A673 (cell line): ENCODE data around the gene OR4F6. TPM values are rescaled to one million over a fixed set of nuclear protein-coding genes. Genes with fewer than 3 reads are reported as not detected.
"Not testable (repeated sequence)": the region's sequence is repeated elsewhere in the genome, so short reads cannot be mapped to it uniquely, and the experiment has no call there.

ENCODE experiments used
- Bru-seq: library from RNA; stranded (reverse); fragments of 400-500 nt; gene quantifications from one replicate; lab custom pipeline; 2021; lab: Mats Ljungman, UMichigan
- BruChase-seq, 2 experiments: library from RNA; stranded (reverse); fragments of 400-500 nt; gene quantifications; one replicate each; lab custom pipeline; 2021; lab: Mats Ljungman, UMichigan
- BruUV-seq: library from RNA; stranded (reverse); fragments of 400-500 nt; replicated peaks from 2 replicates; lab custom pipeline; 2021; lab: Mats Ljungman, UMichigan
- CTCF ChIA-PET: fragments of 300-600 bp; sonication (Branson Sonifier 250); formaldehyde crosslinking; loops from one replicate; lab custom pipeline; 2022; ENCODE audit warnings: antibody characterized with exemption; lab: Charles Lee
- POLR2A ChIA-PET: fragments of 300-600 bp; sonication (Branson Sonifier 250); formaldehyde crosslinking; loops from one replicate; lab custom pipeline; 2022; ENCODE audit warnings: antibody characterized with exemption; ENCODE audit not compliant: low non-redundant PET; lab: Charles Lee
- DNase-seq: peaks from one replicate; pipeline ENCODE4 v3.0.0-alpha.2; 2015; ENCODE audit warnings: low spot score
- H3K27ac ChIP-seq: fragments of 200-600 bp; sonication (generic); 2 replicates; pipeline ENCODE4 v1.5.1; 2016; ENCODE audit warnings: mixed run types, low read depth, mild to moderate bottlenecking, mixed read lengths, antibody characterized with exemption, low read length; ENCODE audit not compliant: poor library complexity, severe bottlenecking
- H3K27me3 ChIP-seq: fragments of 200-600 bp; sonication (generic); replicated peaks from 2 replicates; pipeline ENCODE4 v1.6.1; 2017; ENCODE audit warnings: mixed run types, low read depth, mild to moderate bottlenecking, mixed read lengths, antibody characterized with exemption, low read length; ENCODE audit not compliant: insufficient read depth, poor library complexity
- H3K36me3 ChIP-seq: fragments of 200-600 bp; sonication (generic); 2 replicates; pipeline ENCODE4 v1.6.1; 2016; ENCODE audit warnings: mixed run types, mild to moderate bottlenecking, mixed read lengths, antibody characterized with exemption, low read length; ENCODE audit not compliant: insufficient read depth, poor library complexity, severe bottlenecking
- H3K4me1 ChIP-seq: fragments of 200-600 bp; sonication (generic); 2 replicates; pipeline ENCODE4 v1.6.1; 2017; ENCODE audit warnings: mixed run types, mild to moderate bottlenecking, mixed read lengths, antibody characterized with exemption, low read length; ENCODE audit not compliant: insufficient read depth, poor library complexity, severe bottlenecking
- H3K4me3 ChIP-seq: fragments of 200-600 bp; sonication (generic); 2 replicates; pipeline ENCODE4 v1.5.1; 2016; ENCODE audit warnings: low read depth, mixed run types, mild to moderate bottlenecking, mixed read lengths, low read length; ENCODE audit not compliant: poor library complexity, severe bottlenecking
- H3K9me3 ChIP-seq: fragments of 200-600 bp; sonication (generic); 2 replicates; pipeline ENCODE4 v1.6.1; 2016; ENCODE audit warnings: mixed run types, low read depth, mild to moderate bottlenecking, mixed read lengths, antibody characterized with exemption, low read length; ENCODE audit not compliant: poor library complexity, severe bottlenecking
- EZH2 ChIP-seq: fragments of 200-600 bp; sonication (generic); IDR thresholded peaks from 2 replicates; pipeline ENCODE4 v1.6.1; 2017; ENCODE audit warnings: borderline replicate concordance, low read depth, mild to moderate bottlenecking, mixed read lengths, antibody characterized with exemption, low read length; ENCODE audit not compliant: poor library complexity, severe bottlenecking
- intact Hi-C: fragments of 100-400 bp; cut with micrococcal nuclease; formaldehyde crosslinking; loops from one replicate; pipeline ENCODE4 v1.10.0; 2022; ENCODE audit not compliant: unreplicated experiment
- long read RNA-seq: library from polyadenylated mRNA; stranded (forward); transcript quantifications from one replicate; pipeline ENCODE4 v2.0.0, GENCODE V29; 2022
- total RNA-seq: library from RNA; stranded (reverse); gene quantifications from 2 replicates; pipeline ENCODE4 v1.2.3, GENCODE V29; 2021
- TF ChIP-seq, protein P1 (sequence below): fragments of 300-800, 200-600 bp; sonication (generic); conservative IDR thresholded peaks from 2 replicates; pipeline ENCODE4 v1.5.1; 2017; ENCODE audit warnings: low read depth, mild to moderate bottlenecking, antibody characterized with exemption, low read length, moderate library complexity, mixed read lengths

Gene OR4F6, protein sequence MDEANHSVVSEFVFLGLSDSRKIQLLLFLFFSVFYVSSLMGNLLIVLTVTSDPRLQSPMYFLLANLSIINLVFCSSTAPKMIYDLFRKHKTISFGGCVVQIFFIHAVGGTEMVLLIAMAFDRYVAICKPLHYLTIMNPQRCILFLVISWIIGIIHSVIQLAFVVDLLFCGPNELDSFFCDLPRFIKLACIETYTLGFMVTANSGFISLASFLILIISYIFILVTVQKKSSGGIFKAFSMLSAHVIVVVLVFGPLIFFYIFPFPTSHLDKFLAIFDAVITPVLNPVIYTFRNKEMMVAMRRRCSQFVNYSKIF
- not detected in 2 replicates for total RNA-seq
- not detected for Bru-seq, nascent RNA
- not detected for BruChase-seq, experiment 1, labeled RNA remaining after a 2-hour chase
- BruChase-seq, experiment 2, labeled RNA remaining after a 6-hour chase = not detected
- long read RNA-seq = 0 reads

DNA sequence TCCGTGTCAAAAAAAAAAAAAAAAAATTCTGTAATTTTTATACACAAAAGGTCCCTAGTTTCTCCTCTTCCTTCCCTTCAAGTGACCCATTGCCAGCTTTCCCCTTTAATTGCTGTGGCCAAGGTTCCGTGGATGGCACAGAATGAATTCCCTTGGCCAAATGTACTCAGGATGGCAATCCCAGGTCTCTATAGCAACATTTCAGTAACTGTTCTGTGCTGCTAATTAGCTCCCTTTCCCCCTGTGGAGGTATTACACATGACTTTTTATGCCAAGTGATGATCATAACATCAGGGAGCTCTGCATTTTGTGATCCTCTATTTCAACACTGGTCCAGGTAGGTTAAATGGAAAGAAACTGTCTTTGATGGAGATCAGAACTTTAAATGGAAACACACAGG lies at the start of gene OR4F6:
Gene OR4F6 (plus strand): TSS at position 301 of the 400 bp plus-strand sequence. CDS start 2,211 bp downstream, outside the sequence.
- CTCF ChIA-PET = no interaction called here
- H3K36me3 ChIP-seq = no peaks in the 10 kb centered on the region
- intact Hi-C loops = no loop called here

DNA sequence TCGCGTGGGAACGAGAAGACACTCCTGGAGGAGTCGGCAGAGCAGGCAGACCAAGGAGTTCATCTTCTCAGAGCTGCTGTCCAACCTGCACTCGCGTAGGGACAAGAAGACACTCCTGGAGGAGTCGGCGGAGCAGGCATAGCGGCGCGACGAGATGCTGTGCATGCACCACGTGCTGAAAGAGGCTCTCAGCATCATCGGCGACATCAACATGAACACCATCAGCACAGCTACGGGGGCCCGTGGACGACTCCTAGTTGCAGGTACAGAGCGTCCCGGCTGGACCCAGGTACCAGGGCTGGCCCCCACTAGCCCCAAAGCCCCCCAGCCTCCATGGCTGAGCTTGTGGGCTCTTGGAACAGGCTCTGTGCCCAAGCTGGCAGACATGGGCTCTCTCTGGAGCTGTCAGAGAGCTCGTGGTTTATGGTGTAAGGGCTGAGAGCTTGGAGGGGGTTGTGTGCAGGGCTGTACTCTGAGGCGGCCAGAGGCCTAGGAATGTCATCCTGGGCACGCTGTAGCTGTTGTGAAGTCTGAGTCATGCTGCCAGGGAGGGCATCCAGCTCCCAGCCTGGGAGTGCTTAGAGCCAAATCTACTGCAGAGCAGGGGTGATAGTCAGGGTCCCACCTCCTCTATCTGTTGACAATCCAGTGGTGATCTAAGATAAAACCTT lies 38.5 kb upstream of the OR4F6 start:
- H3K36me3 ChIP-seq, CTCF ChIA-PET, H3K9me3 ChIP-seq, POLR2A ChIA-PET, intact Hi-C loops, H3K27ac ChIP-seq, H3K4me3 ChIP-seq, DNase-seq, H3K27me3 ChIP-seq, BruUV-seq, H3K4me1 ChIP-seq: not testable (repeated sequence)

More for the DNA sequence above, at the start of gene OR4F6:
- TF ChIP-seq, protein P1, sequence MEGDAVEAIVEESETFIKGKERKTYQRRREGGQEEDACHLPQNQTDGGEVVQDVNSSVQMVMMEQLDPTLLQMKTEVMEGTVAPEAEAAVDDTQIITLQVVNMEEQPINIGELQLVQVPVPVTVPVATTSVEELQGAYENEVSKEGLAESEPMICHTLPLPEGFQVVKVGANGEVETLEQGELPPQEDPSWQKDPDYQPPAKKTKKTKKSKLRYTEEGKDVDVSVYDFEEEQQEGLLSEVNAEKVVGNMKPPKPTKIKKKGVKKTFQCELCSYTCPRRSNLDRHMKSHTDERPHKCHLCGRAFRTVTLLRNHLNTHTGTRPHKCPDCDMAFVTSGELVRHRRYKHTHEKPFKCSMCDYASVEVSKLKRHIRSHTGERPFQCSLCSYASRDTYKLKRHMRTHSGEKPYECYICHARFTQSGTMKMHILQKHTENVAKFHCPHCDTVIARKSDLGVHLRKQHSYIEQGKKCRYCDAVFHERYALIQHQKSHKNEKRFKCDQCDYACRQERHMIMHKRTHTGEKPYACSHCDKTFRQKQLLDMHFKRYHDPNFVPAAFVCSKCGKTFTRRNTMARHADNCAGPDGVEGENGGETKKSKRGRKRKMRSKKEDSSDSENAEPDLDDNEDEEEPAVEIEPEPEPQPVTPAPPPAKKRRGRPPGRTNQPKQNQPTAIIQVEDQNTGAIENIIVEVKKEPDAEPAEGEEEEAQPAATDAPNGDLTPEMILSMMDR = no peak
- no peak for TF ChIP-seq EZH2
- Histone ChIP-seq H3K4me3 (no peak within 1 kb of the TSS), H3K27ac (no peak within 1 kb of the TSS), H3K27me3 (peaks cover 35% of the 10 kb centered on the region), H3K4me1 (no peaks in the 10 kb centered on the region), H3K9me3 (no peaks in the 10 kb centered on the region)
- BruUV-seq = no TSS peak
- POLR2A ChIA-PET = no interaction called here
- no peak for DNase-seq

DNA sequence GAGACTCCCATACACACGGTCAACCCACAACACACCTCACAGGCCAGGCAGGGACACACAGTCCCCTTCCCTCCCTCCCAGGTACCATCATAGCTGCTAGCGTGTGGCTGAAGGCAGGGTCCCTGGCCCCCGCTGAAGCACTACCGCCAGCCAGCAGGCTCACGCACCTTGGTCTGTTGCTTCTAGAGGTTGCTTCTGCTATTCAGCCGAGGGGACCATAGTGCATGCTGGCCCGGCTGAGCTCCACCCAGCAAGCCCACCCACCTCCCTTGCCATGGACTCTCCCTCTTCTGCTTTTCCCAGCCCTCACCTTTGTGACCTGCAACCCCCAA lies 38.0 kb upstream of the OR4F6 start:
- H3K9me3 ChIP-seq, DNase-seq, CTCF ChIA-PET, H3K27ac ChIP-seq, POLR2A ChIA-PET, H3K27me3 ChIP-seq, intact Hi-C loops, H3K4me1 ChIP-seq, H3K36me3 ChIP-seq, BruUV-seq, H3K4me3 ChIP-seq: not testable (repeated sequence)

DNA sequence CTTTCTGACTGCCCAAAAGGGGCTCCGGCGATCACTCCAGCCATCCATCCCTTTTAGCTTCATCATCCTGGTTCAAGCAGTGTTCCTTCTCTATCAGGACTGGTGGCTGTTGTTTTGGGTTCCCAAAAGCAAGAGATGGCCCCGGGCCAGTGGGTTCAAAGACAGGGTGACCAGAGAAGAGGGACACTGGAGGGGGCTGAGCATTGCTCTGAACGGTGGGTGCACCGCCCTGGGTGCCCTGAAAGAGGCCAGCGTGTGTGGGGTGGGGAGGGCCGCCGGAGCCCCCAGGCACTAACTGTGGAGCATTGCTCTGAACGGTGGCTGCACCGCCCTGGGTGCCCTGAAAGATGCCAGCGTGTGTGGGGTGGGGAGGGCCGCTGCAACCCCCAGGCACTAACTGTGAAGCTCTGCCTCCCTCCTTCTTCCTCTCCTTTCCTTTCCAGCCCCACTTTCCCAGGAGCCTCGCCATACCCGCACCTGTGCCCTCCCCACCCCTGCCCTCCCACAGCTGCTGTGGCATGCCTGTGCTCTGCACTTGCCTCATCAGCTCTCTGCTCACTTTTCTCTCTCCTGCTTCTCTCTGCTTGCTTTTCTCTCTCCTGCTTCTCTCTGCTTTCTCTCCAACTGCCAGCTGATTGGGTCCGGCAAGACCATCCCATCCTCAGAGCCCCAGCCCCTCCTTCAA lies 37.4 kb upstream of the OR4F6 start:
- H3K4me1 ChIP-seq = no peaks in the 10 kb centered on the region
- no peak overlapping the region for H3K27ac ChIP-seq
- H3K4me3 ChIP-seq = no peak overlapping the region
- H3K27me3 ChIP-seq = no peaks in the 10 kb centered on the region
- POLR2A ChIA-PET = no interaction called here
- no peaks in the 10 kb centered on the region for H3K9me3 ChIP-seq
- no peak for DNase-seq
- CTCF ChIA-PET = interaction anchor here (1.2 kb wide), 1 partner anchor 1968 kb away, joined by 7 read pairs; no protein-coding TSS in a partner anchor
- BruUV-seq = no TSS peak
- intact Hi-C loops = no loop called here
- H3K36me3 ChIP-seq = no peaks in the 10 kb centered on the region
- no peak for TF ChIP-seq EZH2
- TF ChIP-seq, protein P1 = no peak

DNA sequence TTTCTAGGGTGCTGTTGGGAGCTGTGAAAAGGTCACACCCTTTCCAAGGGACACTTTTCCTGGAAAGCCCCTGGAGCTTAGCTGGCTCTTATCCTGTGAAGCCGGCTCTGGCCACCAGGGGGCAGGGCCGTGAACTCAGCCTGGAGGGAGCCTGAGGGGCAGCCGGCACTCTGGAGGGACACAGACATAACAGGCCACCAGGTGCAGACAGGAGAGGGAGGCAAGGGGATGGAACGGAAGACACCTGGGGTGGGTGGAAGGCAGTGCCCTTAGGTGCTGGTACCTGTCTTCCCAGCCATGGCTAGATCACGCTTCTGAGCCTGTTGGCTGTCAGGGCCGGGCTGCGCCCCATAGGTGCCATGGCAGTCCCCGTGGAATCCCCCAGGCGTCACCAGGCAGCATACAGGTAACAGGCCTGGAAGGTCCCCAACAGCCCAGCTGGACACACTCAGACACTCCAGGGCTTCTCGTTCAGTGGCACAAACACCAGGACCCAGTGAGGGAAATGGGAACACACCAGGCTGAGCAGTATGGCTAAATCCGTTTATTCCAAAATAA lies 36.1 kb upstream of the OR4F6 start:
- POLR2A ChIA-PET, intact Hi-C loops, H3K27ac ChIP-seq, H3K4me3 ChIP-seq, DNase-seq, H3K4me1 ChIP-seq, BruUV-seq, H3K27me3 ChIP-seq, CTCF ChIA-PET, H3K9me3 ChIP-seq, H3K36me3 ChIP-seq: not testable (repeated sequence)
